BJ (cell line): Measurements from ENCODE around the gene SREBF1. TPM values are rescaled to one million over a fixed set of nuclear protein-coding genes. Genes with fewer than 3 reads are reported as not detected.

Experiments
- CTCF ChIA-PET: fragments of 350-600 bp; formaldehyde crosslinking; extraction: SDS; loops from one replicate; lab custom pipeline; 2021; ENCODE audit warnings: antibody characterized with exemption, inconsistent platforms; lab: Yijun Ruan, JAX
- POLR2A ChIA-PET: fragments of 300-600 bp; sonication (Branson Sonifier 250); formaldehyde crosslinking; extraction: SDS; loops from one replicate; lab custom pipeline; 2021; ENCODE audit warnings: antibody characterized with exemption; lab: Charles Lee
- DNase-seq: peaks from one replicate; pipeline ENCODE4 v3.0.0-alpha.2; 2011; ENCODE audit warnings: low read depth
- H3K27me3 ChIP-seq: 2 replicates; pipeline ENCODE4 v1.6.0; 2011; ENCODE audit warnings: low read length; ENCODE audit not compliant: control insufficient read depth, insufficient read depth
- H3K36me3 ChIP-seq: 2 replicates; pipeline ENCODE4 v1.5.1; 2011; ENCODE audit warnings: low read length; ENCODE audit not compliant: control insufficient read depth, insufficient read depth
- H3K4me3 ChIP-seq: 2 replicates; pipeline ENCODE4 v1.5.1; 2011; ENCODE audit warnings: low read depth, mild to moderate bottlenecking, control low read depth, low read length
- polyA plus RNA-seq: library from polyadenylated mRNA; depleted of rRNA; stranded (reverse); fragments of >200 nt; gene quantifications from 2 replicates; pipeline ENCODE4 v1.2.3, GENCODE V29; 2011
- TF ChIP-seq, protein P1 (sequence below): IDR thresholded peaks from 2 replicates; pipeline ENCODE4 v1.5.1; 2011; ENCODE audit warnings: low read depth, mild to moderate bottlenecking, control low read depth, inconsistent platforms, low read length, moderate library complexity; ENCODE audit not compliant: insufficient read depth

The SREBF1 gene
- polyA plus RNA-seq, 1 experiment = 27.7 TPM

- Histone ChIP-seq H3K4me3 (no peak overlapping the region), H3K36me3 (peaks cover 50% of the 10 kb centered on the region), H3K27me3 (no peaks in the 10 kb centered on the region)
- no peak for DNase-seq
- ChIA-PET CTCF (interaction anchor here (0.7 to 1.2 kb wide), 4 partner anchors 16 to 216 kb away, joined by 3 to 4 read pairs (median 3); no protein-coding TSS in a partner anchor), POLR2A (no interaction called here)
- TF ChIP-seq, protein P1, sequence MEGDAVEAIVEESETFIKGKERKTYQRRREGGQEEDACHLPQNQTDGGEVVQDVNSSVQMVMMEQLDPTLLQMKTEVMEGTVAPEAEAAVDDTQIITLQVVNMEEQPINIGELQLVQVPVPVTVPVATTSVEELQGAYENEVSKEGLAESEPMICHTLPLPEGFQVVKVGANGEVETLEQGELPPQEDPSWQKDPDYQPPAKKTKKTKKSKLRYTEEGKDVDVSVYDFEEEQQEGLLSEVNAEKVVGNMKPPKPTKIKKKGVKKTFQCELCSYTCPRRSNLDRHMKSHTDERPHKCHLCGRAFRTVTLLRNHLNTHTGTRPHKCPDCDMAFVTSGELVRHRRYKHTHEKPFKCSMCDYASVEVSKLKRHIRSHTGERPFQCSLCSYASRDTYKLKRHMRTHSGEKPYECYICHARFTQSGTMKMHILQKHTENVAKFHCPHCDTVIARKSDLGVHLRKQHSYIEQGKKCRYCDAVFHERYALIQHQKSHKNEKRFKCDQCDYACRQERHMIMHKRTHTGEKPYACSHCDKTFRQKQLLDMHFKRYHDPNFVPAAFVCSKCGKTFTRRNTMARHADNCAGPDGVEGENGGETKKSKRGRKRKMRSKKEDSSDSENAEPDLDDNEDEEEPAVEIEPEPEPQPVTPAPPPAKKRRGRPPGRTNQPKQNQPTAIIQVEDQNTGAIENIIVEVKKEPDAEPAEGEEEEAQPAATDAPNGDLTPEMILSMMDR = no peak
These were observed 19.2 kb downstream of the SREBF1 start for GRCh38 chr17:17817552-17817947.

DNA sequence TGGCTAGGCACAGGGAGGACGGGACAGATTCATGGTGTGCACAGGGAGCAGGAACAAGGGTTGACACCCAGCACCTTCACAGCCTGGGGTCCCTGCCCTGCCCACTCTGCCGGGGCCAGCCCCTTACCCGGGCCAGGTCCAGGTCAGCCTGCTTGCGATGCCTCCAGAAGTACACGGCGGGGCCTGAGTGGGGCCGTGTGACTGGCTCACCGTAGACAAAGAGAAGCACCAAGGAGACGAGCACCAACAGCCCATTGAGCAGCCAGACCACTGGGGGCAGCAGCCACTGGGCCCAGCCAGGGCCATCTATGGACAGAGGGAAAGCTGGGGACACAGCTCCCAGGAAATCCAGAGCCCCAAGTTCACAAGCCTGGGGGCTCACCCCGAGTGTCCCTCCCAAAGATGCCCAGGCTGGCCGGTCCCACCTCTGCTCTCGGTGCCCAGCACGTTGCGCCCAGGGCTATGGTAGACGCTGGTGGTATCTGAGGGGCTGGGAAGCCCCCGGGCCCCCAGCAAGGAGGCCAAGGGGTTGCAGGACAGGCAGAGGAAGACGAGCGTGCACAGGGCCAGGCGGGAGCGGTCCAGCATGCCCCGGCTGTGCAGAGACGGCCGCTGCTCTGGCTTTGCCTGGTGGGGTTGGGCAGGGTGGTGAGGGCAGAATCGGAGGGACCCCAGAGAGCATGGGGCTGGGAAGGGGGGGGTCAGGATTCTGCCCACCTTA is 19.8 kb downstream of the SREBF1 start:
- POLR2A ChIA-PET = no interaction called here
- CTCF ChIA-PET = interaction anchor here (0.6 to 2.5 kb wide), 2 partner anchors 33 to 44 kb away, joined by 3 to 10 read pairs; no protein-coding TSS in a partner anchor
- TF ChIP-seq, protein P1 = no peak; the same call in 1 of the 2 replicates
- Histone ChIP-seq H3K36me3 (peaks cover 53% of the 10 kb centered on the region), H3K4me3 (no peak overlapping the region), H3K27me3 (no peaks in the 10 kb centered on the region)
- no peak for DNase-seq

- H3K36me3 ChIP-seq = peaks cover 53% of the 10 kb centered on the region
These were observed 20.5 kb downstream of the SREBF1 start for GRCh38 chr17:17816240-17816814.

DNA sequence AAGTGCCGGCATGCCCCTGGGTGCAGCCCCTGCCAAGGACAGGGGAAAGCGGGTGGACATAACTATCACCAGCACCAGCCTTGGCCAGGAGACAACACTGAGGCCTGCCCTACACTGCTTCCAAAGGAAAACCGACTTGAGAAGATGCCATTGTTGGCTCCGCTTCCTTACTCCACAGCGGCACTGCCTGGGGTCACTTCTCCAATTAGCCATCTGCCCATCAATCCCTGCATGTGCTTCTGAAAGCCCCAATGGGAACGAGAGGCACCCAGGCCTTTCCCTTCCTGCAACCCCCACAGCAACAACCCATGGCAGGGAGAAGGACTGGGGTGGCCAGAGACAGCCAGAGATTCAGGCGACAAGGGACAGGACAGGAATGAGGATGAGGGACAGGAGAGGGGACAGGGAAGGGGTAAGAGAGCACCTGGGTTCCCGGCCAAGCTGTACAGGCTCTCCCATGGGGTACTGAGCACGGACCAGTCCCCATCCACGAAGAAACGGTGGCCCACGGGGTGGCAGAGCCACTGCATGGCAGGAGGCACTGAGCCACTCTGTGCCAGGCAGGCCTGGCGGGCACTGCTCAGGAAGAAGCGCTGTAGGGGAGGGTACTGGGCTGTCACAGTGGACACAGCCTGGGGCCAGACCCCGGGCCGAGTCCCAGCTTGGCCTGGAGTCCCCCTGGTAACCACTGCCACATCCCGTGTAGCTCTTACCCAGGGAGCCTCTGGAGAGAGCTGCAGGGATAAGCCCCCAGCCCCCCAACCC is 21.2 kb downstream of the SREBF1 start:
- ChIA-PET POLR2A (no interaction called here), CTCF (interaction anchor here (0.8 to 6.9 kb wide), 5 partner anchors 9 to 135 kb away, joined by 3 to 78 read pairs (median 10); no protein-coding TSS in a partner anchor)
- Histone ChIP-seq H3K27me3 (no peaks in the 10 kb centered on the region), H3K4me3 (no peak overlapping the region), H3K36me3 (peaks cover 53% of the 10 kb centered on the region)
- no peak for DNase-seq
- TF ChIP-seq, protein P1 = no peak

More at GRCh38 chr17:17816240-17816814, 20.5 kb downstream of the SREBF1 start:
- ChIA-PET CTCF (interaction anchor here (0.6 to 2.5 kb wide), 2 partner anchors 34 to 44 kb away, joined by 3 to 10 read pairs; no protein-coding TSS in a partner anchor), POLR2A (no interaction called here)
- no peak for DNase-seq
- Histone ChIP-seq H3K4me3 (no peak overlapping the region), H3K27me3 (no peaks in the 10 kb centered on the region)
- TF ChIP-seq, protein P1 = no peak
